IMR-90 (cell line): ENCODE results near the gene PAX5. TPM values are rescaled to one million over a fixed set of nuclear protein-coding genes. Genes with fewer than 3 reads are reported as not detected.
A peak's percentile ranks its signal among the peaks of the same experiment; 100 is the strongest.

Source experiments
- ATAC-seq: fragments of 200-7000 bp; cut with Tn5 transposase; 2 replicates; pipeline ENCODE4 v1.9.1; 2020; ENCODE audit warnings: low read depth, mild to moderate bottlenecking, moderate library complexity
- BruUV-seq: library from RNA; stranded (reverse); fragments of 400-500 nt; replicated peaks from 2 replicates; lab custom pipeline; 2021; lab: Mats Ljungman, UMichigan
- CTCF ChIA-PET: fragments of 300-600 bp; formaldehyde crosslinking; extraction: SDS; loops from one replicate; lab custom pipeline; 2021; ENCODE audit warnings: antibody characterized with exemption; lab: Yijun Ruan, JAX
- POLR2A ChIA-PET: fragments of 300-600 bp; sonication (Branson Sonifier 250); formaldehyde crosslinking; loops from one replicate; lab custom pipeline; 2022; ENCODE audit warnings: antibody characterized with exemption; ENCODE audit not compliant: unreplicated experiment; lab: Charles Lee
- DNase-seq: peaks from one replicate; pipeline ENCODE4 v3.0.0; 2013
- H2AFZ ChIP-seq: replicated peaks from 2 replicates; pipeline ENCODE3; 2013; ENCODE audit warnings: low read length, mild to moderate bottlenecking; ENCODE audit not compliant: poor library complexity
- H2AK5ac ChIP-seq: 2 replicates; pipeline ENCODE4 v1.6.1; 2013; ENCODE audit warnings: low read depth, low read length, inconsistent platforms
- H2AK9ac ChIP-seq: replicated peaks from 2 replicates; pipeline ENCODE3; 2013; ENCODE audit warnings: mild to moderate bottlenecking, low read depth, low read length, moderate library complexity; ENCODE audit not compliant: poor library complexity
- H2BK120ac ChIP-seq: 2 replicates; pipeline ENCODE4 v1.6.1; 2013; ENCODE audit warnings: low read depth, low read length, inconsistent platforms
- H2BK15ac ChIP-seq: 3 replicates; pipeline ENCODE4 v1.6.1; 2013; ENCODE audit warnings: low read depth, low read length, inconsistent platforms
- H2BK20ac ChIP-seq: 2 replicates; pipeline ENCODE4 v1.6.1; 2013; ENCODE audit warnings: low read depth, mild to moderate bottlenecking, inconsistent platforms, low read length, moderate library complexity
- H2BK5ac ChIP-seq: 2 replicates; pipeline ENCODE4 v1.6.1; 2013; ENCODE audit warnings: mild to moderate bottlenecking, low read depth, low read length, inconsistent platforms; ENCODE audit not compliant: poor library complexity, severe bottlenecking
- H3K14ac ChIP-seq: replicated peaks from 2 replicates; pipeline ENCODE4 v1.6.1; 2013; ENCODE audit warnings: low read depth, low read length, inconsistent platforms
- H3K18ac ChIP-seq: 2 replicates; pipeline ENCODE4 v1.6.1; 2013; ENCODE audit warnings: low read depth, low read length, control low read depth
- H3K23ac ChIP-seq: 2 replicates; pipeline ENCODE4 v1.6.1; 2013; ENCODE audit warnings: low read depth, low read length, inconsistent platforms
- H3K27ac ChIP-seq: 2 replicates; pipeline ENCODE4 v1.5.1; 2013; ENCODE audit warnings: mild to moderate bottlenecking, control low read depth, low read length; ENCODE audit not compliant: insufficient read depth
- H3K27me3 ChIP-seq: 2 replicates; pipeline ENCODE4 v1.6.1; 2013; ENCODE audit warnings: low read length; ENCODE audit not compliant: control insufficient read depth, insufficient read depth
- H3K36me3 ChIP-seq: 2 replicates; pipeline ENCODE4 v1.6.1; 2013; ENCODE audit warnings: low read length, mixed read lengths; ENCODE audit not compliant: control insufficient read depth, insufficient read depth
- H3K4ac ChIP-seq: 2 replicates; pipeline ENCODE4 v1.6.1; 2013; ENCODE audit warnings: low read depth, low read length, inconsistent platforms
- H3K4me1 ChIP-seq: 2 replicates; pipeline ENCODE4 v1.6.1; 2013; ENCODE audit warnings: low read length, mixed read lengths; ENCODE audit not compliant: control insufficient read depth, insufficient read depth
- H3K4me2 ChIP-seq: 2 replicates; pipeline ENCODE4 v1.6.1; 2013; ENCODE audit warnings: low read depth, mild to moderate bottlenecking, control low read depth, low read length, moderate library complexity
- H3K4me3 ChIP-seq: 2 replicates; pipeline ENCODE4 v1.5.1; 2013; ENCODE audit warnings: low read depth, mild to moderate bottlenecking, control low read depth, low read length, moderate library complexity; ENCODE audit not compliant: insufficient read depth
- H3K56ac ChIP-seq: 2 replicates; pipeline ENCODE4 v1.6.1; 2013; ENCODE audit warnings: low read length, inconsistent platforms; ENCODE audit not compliant: insufficient read depth; ENCODE audit errors: extremely low read depth
- H3K79me1 ChIP-seq, 2 experiments: 2 replicates each; pipeline ENCODE4 v1.6.1; 2013; ENCODE audit warnings: low read length in 2 of 2, inconsistent platforms in 1 of 2, low read depth in 1 of 2
- H3K9ac ChIP-seq: 2 replicates; pipeline ENCODE4 v1.6.1; 2013; ENCODE audit warnings: low read depth, low read length, control low read depth
- H3K9me1 ChIP-seq: 2 replicates; pipeline ENCODE4 v1.6.1; 2013; ENCODE audit warnings: low read length, inconsistent platforms; ENCODE audit not compliant: insufficient read depth
- H3K9me3 ChIP-seq: 2 replicates; pipeline ENCODE4 v1.6.1; 2013; ENCODE audit warnings: low read length; ENCODE audit not compliant: control insufficient read depth, insufficient read depth
- H4K20me1 ChIP-seq: 2 replicates; pipeline ENCODE4 v1.6.1; 2013; ENCODE audit warnings: low read length, inconsistent platforms; ENCODE audit not compliant: insufficient read depth
- H4K5ac ChIP-seq: 2 replicates; pipeline ENCODE4 v1.6.1; 2013; ENCODE audit warnings: mild to moderate bottlenecking, low read depth, low read length, control low read depth
- H4K8ac ChIP-seq, 2 experiments: 2 replicates each; pipeline ENCODE4 v1.6.1; 2013; ENCODE audit warnings: low read depth in 2 of 2, low read length in 2 of 2, control low read depth in 1 of 2, inconsistent platforms in 1 of 2
- H4K91ac ChIP-seq: 2 replicates; pipeline ENCODE4 v1.6.1; 2013; ENCODE audit warnings: low read depth, low read length, inconsistent platforms; ENCODE audit not compliant: insufficient read depth
- CEBPB ChIP-seq: IDR thresholded peaks from 2 replicates; pipeline ENCODE4 v1.6.1; 2012; ENCODE audit warnings: low read depth, low read length, improper control_type of control experiment
- MXI1 ChIP-seq: IDR thresholded peaks from 2 replicates; pipeline ENCODE4 v1.6.1; 2012; ENCODE audit warnings: low read depth, mild to moderate bottlenecking, low read length, moderate library complexity, borderline replicate concordance
- NFE2L2 ChIP-seq: fragments of 150-350 bp; IDR thresholded peaks from 2 replicates; pipeline ENCODE4 v1.6.1; 2016; ENCODE audit warnings: low read depth, mild to moderate bottlenecking, low read length
- RAD21 ChIP-seq: IDR thresholded peaks from 2 replicates; pipeline ENCODE4 v1.6.1; 2012; ENCODE audit warnings: low read length, improper control_type of control experiment
- SMC3 ChIP-seq: fragments of 150-350 bp; IDR thresholded peaks from 2 replicates; pipeline ENCODE4 v1.6.1; 2016; ENCODE audit warnings: low read depth, mild to moderate bottlenecking, antibody characterized with exemption, low read length, moderate library complexity
- WGBS, 2 experiments: methylation state at CpG; one replicate each; pipeline versions ENCODE4 v1.1.5 to v1.1.7; 2013; ENCODE audit warnings: missing lambda C conversion rate in 2 of 2; ENCODE audit not compliant: insufficient read length in 1 of 2; ENCODE audit errors: extremely low coverage in 2 of 2; 5-methylcytosine and 5-hydroxymethylcytosine counted together
- dilution Hi-C: fragments of 300-500 bp; cut with HindIII; formaldehyde crosslinking; loops from one replicate; pipeline ENCODE4 v1.14.3; 2018; ENCODE audit warnings: low sequenced_read_pairs; ENCODE audit not compliant: unreplicated experiment
- in situ Hi-C: fragments of 300-500 bp; cut with MboI; formaldehyde crosslinking; loops from 3 replicates; pipeline ENCODE4 v1.14.3; 2019; ENCODE audit warnings: low sequenced_read_pairs, inconsistent platforms, mixed read lengths
- intact Hi-C: fragments of 100-400 bp; cut with micrococcal nuclease; formaldehyde crosslinking; loops from 2 replicates; pipeline ENCODE4 v1.10.0; 2022
- polyA plus RNA-seq, 3 experiments: library from polyadenylated mRNA; depleted of rRNA; stranded (reverse); fragments of >200 nt; gene quantifications; 2 replicates each; pipeline ENCODE4 v1.2.3, GENCODE V29; 2012; ENCODE audit warnings: low replicate concordance in 1 of 3
- total RNA-seq: library from RNA; depleted of rRNA; stranded (reverse); fragments of >200 nt; gene quantifications from 2 replicates; pipeline ENCODE4 v1.2.3, GENCODE V29; 2012
- TF ChIP-seq, protein P1 (sequence below): conservative IDR thresholded peaks from 2 replicates; pipeline ENCODE4 v1.5.1; 2012; ENCODE audit warnings: mild to moderate bottlenecking, low read depth, low read length, improper control_type of control experiment

PAX5 gene
- total and polyA plus RNA-seq, 2 of the 4 experiments (the other 2 are of a cell fraction) = not detected

DNA sequence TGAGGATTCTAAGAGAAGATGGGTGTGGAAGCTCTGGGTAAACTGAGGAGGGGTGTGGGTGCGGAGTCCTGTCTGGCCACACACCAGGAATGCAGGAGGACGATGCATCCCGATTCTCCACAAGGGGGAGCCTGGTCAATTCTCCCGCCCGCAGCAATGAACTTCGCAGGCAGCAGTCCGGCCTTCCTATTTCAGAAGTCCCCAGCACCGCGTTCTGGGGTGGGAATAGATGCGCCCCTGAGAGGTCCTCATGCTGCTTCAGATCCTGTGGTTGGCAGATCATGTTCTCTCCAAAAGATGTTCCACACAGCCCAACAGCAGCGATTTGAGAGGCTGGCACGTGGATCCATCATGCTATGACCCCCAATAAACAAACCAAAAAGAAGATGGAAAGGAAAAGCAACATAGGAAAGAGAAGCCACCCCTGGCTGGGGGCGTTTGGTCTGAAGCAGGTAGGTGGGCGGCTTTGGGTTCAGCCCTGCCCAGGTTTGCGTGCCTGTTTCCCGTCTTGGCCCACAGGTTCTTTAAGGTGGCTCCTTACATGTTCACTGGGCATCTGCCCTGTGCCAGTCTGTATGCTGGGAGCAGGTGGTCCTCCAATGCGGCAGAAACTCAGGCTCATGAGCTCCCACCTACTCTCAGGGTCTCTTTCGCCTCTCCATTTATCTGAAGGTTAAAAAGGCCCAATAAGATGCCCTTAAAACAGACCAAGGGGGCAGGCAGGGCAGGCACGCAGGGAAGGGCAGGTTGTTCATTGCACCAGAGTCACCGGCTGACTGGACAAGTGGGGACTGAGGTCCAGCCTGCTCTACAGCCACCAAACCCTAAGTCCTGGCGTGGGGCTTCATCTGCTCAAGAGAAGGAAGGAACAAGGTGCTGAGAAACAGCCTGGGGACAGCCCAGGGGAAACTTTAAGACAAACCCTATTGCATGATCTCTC lies 171.6 kb downstream of the PAX5 start:
- Histone ChIP-seq H4K20me1 (no peaks in the 10 kb centered on the region), H3K4me1 (no peaks in the 10 kb centered on the region), H2AFZ (no peak overlapping the region), H2BK20ac (no peak overlapping the region), H2BK15ac (no peak overlapping the region), H3K27me3 (peaks cover 64% of the 10 kb centered on the region), H4K8ac (no peak overlapping the region), H3K4me2 (no peak overlapping the region), H3K4me3 (no peak overlapping the region), H4K91ac (no peak overlapping the region), H3K14ac (no peak overlapping the region), H3K9ac (no peak overlapping the region), H3K23ac (no peak overlapping the region), H3K36me3 (no peaks in the 10 kb centered on the region), H3K18ac (no peak overlapping the region), H2AK9ac (peak overlapping the region; percentile 70), H3K79me1 (no peaks in the 10 kb centered on the region), H2AK5ac (no peak overlapping the region), H3K56ac (no peak overlapping the region), H2BK5ac (no peak overlapping the region), H4K5ac (no peak overlapping the region), H3K4ac (no peak overlapping the region), H3K27ac (no peak overlapping the region), H2BK120ac (no peak overlapping the region), H3K9me3 (no peaks in the 10 kb centered on the region), H3K9me1 (no peaks in the 10 kb centered on the region)
- DNase-seq (peak; percentile 35), ATAC-seq (peak; percentile 88)
- dilution Hi-C loops (no loop called here), in situ Hi-C loops (loop anchor here (25.0 kb wide), 1 partner anchor 400 kb away; no protein-coding TSS in a partner anchor), intact Hi-C loops (no loop called here)
- WGBS, 2 experiments = 68% methylated on average over 3 of the region's 21 CpGs; no CpG with 5 or more reads in 1 of the 2 experiments
- TF ChIP-seq, protein P1, sequence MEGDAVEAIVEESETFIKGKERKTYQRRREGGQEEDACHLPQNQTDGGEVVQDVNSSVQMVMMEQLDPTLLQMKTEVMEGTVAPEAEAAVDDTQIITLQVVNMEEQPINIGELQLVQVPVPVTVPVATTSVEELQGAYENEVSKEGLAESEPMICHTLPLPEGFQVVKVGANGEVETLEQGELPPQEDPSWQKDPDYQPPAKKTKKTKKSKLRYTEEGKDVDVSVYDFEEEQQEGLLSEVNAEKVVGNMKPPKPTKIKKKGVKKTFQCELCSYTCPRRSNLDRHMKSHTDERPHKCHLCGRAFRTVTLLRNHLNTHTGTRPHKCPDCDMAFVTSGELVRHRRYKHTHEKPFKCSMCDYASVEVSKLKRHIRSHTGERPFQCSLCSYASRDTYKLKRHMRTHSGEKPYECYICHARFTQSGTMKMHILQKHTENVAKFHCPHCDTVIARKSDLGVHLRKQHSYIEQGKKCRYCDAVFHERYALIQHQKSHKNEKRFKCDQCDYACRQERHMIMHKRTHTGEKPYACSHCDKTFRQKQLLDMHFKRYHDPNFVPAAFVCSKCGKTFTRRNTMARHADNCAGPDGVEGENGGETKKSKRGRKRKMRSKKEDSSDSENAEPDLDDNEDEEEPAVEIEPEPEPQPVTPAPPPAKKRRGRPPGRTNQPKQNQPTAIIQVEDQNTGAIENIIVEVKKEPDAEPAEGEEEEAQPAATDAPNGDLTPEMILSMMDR = peak; percentile 56
- TF ChIP-seq NFE2L2 (no peak), RAD21 (peak; percentile 55), CEBPB (no peak), SMC3 (peak; percentile 46), MXI1 (no peak)
- POLR2A ChIA-PET = no interaction called here
- no TSS peak for BruUV-seq
- CTCF ChIA-PET = interaction anchor here (0.5 kb wide), 1 partner anchor 1457 kb away, joined by 3 read pairs; no protein-coding TSS in a partner anchor
